Activated T-cell treated with anti-CD3 and anti-CD28 coated beads for 48 hours (primary cell): ENCODE data around the gene RPS21.
A peak's percentile ranks its signal among the peaks of the same experiment; 100 is the strongest.

Experiments used
- DNase-seq: peaks from one replicate; pipeline ENCODE4 v3.0.0-alpha.2; 2020; ENCODE audit warnings: low read depth

RPS21 gene

DNA sequence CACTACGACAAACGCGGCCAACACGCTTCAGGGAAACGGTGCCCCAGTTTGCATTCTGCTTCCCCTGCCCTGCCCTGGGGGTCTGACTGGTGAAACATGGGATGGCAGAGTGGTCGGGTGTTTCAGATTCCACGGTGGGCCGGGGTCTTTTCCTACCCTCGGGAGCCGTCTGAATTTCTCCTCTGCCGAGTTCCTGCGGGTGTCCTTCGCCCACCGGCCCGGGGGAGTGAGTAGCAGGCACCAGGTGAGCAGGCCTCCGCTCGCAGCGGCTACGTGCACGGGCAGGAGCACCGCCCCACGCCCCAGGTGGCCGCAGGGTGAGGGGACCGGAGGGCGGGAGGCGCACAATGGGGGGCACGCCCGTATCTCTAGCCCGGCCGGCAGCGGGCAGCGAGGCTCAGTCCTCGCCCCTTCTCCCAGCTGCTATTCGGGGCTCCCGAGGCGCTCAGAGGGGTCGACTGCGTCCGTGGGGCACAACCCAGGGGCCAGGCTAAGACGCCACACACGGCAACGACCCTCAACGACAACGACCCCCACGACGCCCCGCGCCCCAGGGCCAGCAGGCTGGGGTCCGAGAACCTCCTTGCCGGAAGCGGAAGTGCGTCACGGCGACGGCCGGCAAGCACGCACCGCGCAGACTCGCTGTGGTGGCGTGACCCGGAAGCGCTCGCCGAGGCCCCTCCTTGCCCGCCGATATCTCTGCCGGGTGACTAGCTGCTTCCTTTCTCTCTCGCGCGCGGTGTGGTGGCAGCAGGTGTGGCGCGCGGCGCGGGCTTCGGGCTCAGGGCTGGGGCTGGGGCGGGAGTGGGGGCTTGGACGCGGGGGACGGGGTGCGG lies at the start of gene RPS21:
TSS of gene RPS21 (plus strand) at position 721 of the 836 bp plus-strand sequence. CDS start 236 bp downstream, outside the sequence.
- DNase-seq = peak; percentile 93

- DNase-seq = no peak
Measured at GRCh38 chr20:62337558-62338293, 49.2 kb upstream of the RPS21 start.

DNA sequence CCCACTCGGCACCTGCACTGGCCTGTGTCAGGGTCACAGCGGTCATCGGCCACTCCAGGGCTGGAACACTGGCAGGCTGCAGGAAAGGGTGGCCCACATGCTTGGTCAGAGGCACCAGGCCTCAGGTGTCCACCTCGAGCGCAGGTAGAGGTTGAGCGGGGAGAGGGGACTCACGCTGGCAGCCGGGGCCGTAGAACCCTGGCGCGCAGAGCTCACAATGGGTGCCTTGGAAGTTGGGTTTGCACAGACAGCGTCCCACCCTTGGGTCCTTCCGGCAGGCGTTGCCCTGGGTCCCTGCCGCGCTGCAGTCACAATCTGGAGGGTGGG lies 48.6 kb upstream of the RPS21 start:
- no peak for DNase-seq

DNA sequence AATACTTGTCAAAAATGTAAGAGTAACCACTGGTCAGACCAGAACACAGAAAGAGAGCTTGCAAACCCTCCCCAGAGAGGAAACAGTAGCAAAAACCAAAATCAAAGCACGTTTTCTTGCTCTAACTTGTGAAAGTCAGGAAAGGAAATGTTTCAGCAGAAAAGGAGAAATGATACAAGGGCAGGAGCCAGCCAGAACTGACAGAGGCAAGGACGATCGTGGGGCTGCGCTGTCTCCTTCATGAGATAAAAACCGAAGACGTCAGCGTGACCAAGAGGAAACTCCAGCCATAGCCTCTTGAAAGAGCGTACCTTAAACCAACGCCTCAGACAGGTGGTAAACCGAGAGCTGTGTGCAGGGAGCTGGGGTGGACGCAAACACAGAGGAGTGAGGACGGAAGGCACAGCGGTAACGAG lies 47.2 kb upstream of the RPS21 start:
- DNase-seq = no peak

GRCh38 chr20:62342910-62343309 lies 44.0 kb upstream of the RPS21 start:
- no peak for DNase-seq

- no peak for DNase-seq
Measured at GRCh38 chr20:62344092-62344491, 42.8 kb upstream of the RPS21 start.

DNA sequence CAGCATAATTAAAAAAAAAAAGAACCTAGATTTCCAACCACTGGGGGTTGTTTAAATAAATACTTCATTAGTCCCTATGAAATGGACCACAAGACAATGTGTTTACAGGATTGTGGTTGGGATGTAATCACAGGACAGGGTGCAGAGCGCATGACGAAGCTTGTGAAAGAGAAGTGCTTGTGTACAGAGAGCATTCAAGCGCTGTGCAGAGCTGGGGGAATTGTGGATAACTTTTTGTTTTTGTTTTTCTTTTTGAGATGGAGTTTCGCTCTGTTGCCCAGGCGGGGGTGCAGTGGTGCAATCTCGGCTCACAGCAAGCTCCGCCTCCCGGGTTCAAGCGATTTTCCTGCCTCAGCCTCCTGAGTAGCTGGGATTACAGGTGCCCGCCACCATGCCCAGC lies 42.1 kb upstream of the RPS21 start:
- no peak for DNase-seq

DNA sequence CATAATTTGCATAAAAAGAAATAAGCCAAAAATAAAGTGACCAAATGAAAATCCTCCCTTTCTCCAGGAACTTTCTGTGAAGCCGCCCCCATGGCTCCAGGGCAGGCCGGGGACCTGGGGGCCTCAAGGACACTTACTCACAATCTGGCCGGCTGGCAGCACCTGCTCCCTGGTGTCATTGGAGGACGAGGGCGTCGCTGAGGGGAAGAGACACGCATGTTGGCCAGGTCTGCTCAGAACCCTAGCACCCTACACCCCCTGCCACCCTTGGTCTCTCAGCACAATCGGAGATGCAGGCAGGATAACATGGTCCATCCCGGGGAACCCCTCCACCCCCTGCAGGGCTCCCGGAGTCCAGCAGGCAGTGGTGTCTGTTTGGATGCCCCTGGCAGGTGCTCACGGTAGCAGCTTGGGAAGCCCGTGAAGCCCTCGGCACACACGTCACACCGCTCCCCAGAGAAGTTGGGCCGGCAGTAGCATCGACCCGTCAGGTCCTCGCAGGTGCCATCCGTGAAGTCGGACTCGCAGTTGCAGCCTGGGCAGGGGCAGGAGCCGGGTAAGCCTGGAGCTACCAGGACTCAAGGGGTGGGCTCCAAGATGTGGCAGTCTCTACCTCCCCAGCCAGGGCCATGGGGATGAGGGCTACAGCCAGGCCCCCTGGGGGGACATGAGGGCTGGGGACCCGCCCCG lies 41.1 kb upstream of the RPS21 start:
- no peak for DNase-seq

- DNase-seq = no peak
Measured at GRCh38 chr20:62346398-62347150, 40.3 kb upstream of the RPS21 start.

DNA sequence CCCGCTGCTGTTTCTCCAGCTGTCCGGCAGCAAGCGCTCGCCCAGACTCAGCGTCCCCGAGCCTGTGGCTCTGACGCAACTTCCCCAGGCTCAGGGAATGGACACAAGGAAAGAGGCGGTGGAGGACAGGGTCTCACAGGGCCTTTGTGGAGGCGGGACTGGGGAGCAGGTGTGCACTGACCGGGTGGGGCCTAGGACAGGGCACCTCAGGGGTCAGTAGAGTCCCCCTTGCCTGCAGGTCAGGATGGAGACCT lies 39.8 kb upstream of the RPS21 start:
- DNase-seq = no peak

GRCh38 chr20:62347445-62347844 lies 39.5 kb upstream of the RPS21 start:
- DNase-seq = no peak

DNA sequence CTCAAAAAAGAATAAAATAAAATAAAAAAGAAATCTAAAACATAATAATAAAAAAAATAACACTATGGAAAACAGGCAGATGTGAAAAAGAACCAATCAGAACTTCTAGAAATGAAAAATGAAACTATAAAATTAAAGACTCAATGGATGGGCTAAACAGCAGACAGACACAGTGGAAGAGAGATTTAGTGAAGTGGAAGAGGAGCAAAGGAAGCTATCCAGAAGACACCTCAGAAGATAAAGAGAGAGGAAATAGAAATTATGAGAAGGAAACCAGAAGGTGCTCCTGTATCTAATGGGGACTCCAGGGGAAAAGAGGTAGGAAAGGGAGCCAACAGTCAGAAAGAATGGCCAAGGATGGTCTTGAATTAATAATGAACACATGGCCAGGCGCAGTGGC lies 38.3 kb upstream of the RPS21 start:
- no peak for DNase-seq

DNA sequence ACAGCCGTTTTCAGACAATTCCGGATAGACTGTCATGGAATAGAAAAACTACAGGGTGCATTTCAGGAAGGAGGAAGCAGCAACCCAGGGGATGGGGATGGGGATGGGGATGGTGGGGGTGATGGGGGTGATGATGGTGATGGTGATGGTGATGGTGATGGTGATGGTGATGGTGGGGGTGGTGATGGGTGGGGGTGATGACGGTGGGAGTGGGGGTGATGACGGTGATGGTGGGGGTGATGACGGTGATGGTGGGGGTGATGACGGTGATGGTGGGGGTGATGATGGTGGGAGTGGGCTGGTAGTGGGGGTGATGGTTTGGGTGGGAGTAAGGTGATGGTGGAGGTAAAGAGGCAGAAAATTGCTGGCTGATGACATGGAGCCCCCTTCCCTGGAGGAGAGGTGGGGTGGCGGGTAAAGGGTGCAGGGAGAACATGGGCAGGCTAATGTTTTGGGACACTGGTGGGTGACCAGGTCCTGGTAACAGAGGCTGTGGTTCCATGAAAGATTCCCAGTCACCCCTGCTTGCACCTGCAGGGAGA lies 37.3 kb upstream of the RPS21 start:
- DNase-seq = no peak

- no peak for DNase-seq
Measured at GRCh38 chr20:62350098-62350628, 36.7 kb upstream of the RPS21 start.

GRCh38 chr20:62350629-62351422 lies 36.1 kb upstream of the RPS21 start:
- DNase-seq = no peak

DNA sequence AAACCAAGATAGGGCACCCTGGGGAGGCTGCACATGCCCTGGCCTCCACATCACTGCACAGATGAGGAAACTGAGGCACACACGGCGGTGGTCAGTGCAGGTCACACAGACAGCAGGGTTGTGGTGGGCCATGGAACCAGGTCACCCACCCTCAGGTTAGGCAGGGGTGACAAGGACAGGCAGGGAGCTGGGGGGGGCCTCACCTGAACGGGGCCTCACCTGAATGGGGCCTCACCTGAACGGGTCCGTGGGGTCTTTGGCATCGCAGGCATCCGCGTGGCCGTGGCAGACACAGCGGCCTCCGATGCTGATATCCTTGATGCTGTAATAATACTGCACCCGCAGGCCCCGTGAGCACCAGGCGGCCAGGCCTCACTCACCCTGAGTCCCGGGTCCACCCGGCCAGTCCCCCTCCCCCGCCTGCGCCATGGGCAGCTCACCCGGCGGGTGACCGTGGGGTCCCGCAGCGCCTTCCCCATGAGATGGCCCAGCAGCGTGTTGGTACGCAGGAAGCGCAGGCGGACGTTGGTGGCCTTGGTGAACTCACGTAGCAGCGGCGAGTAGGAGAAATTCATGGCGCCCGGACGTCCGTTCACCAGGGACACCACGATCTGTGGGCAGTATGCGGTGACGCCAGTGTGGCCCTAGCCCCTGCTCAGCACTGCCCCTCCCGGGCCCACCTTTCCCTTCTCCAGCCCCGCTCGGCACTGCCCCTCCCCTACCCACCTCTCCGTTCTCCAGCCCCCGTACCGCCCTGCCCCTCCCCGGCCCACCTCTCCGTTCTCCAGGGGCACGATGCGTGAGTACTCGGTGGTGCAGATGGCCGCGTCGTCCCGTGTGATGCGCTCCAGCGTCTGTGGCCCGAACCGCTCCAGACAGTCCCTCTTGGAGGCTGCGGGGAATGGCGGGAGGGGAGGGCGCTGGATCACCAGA lies 35.2 kb upstream of the RPS21 start:
- no peak for DNase-seq

DNA sequence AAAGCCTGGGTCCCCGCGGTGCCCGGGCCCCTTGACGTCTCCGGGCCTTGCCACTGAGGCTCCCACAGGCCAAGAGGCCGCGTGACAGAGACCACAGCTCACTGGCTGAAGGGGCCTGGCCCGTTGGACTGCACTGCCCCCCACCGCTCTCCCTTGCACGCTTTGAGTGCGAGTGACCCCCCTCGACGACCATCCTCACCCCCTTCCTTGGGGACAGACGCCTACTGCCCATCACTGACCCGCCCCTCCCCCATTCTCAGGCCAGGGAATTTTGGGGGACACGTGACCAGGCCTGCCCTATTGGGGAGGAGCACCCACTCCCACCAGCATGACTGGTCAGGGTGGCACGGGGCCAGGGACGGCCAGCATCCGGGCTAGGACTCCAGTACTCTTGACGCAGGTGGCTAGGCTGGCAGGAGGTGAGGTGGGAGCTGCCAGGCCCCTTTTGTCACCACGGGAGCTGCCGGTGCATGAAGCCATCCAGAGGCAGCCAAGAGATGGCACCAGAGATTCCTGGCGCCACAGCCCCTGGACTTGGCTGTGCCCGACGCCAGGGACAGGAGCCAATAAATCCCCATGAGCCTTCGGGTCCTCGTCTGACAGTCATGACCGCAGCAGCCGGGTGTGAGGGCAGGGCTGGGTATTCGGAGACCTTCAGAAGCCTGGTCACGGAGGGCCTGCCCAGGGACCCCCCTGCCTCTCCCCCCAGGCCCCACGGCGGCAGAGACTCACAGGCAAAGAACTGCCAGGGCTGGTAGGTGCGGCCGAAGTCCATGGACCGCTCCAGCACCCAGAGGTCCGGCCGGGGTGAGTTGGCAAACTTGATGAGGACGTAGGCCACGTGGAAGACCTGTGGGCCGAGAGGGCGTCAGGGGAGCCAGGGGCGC lies 34.3 kb upstream of the RPS21 start:
- DNase-seq = no peak

DNA sequence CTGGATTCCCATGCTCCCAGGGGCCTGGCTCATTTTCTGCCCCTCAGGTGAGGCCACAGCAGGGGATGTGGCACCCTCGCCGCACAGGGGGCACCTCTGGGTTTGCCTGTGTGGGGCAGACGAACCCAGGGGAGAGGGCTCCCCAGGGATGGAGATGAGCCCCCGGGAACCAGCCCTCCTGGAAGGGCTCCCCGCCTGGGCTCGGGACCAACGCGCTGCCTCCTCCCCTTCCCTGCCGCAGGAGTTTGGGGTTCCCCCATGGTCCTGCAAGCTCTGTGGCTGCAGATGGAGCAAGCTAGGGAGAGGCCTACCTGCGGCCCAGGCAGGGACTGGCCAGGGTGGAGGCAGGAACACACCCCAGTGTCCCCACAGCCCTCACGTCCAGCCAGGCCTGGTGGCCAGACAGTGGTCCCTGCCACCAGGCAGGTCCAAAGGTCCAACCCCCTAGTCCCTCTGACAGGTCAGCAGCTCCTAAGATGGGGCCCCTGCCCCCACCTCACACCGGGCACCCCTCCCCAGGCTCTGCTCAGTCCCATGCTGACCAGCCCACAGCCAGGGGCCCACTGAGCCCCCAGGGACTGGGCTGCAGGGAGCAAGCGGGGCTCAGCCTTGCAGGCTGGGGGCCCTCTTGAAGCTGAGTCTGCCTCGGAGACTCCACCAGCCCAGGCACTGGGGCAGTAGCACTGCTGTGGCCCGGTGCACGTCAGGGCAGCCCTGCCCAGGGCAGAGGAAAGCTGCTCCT lies 33.4 kb upstream of the RPS21 start:
- DNase-seq = no peak
